Karpas-422 (cell line): Measurements from ENCODE around the gene PTPN21. TPM values are rescaled to one million over a fixed set of nuclear protein-coding genes. Genes with fewer than 3 reads are reported as not detected.

ENCODE experiments used
- DNase-seq: peaks from one replicate; pipeline ENCODE4 v3.0.0-alpha.2; 2015
- H2AFZ ChIP-seq: fragments of 200-600 bp; sonication (generic); 2 replicates; pipeline ENCODE4 v1.6.1; 2014; ENCODE audit warnings: antibody characterized with exemption, low read length, mixed read lengths
- H3K27ac ChIP-seq: fragments of 200-600 bp; sonication (generic); 2 replicates; pipeline ENCODE4 v1.5.1; 2014; ENCODE audit warnings: mild to moderate bottlenecking, low read length, moderate library complexity
- H3K27me3 ChIP-seq: fragments of 200-600 bp; sonication (generic); 2 replicates; pipeline ENCODE4 v1.6.1; 2014; ENCODE audit warnings: low read length, mixed read lengths
- H3K36me3 ChIP-seq: fragments of 200-600 bp; sonication (generic); 2 replicates; pipeline ENCODE4 v1.6.1; 2014; ENCODE audit warnings: low read length, mixed read lengths; ENCODE audit not compliant: insufficient read depth
- H3K4me1 ChIP-seq: fragments of 200-600 bp; sonication (generic); 2 replicates; pipeline ENCODE4 v1.6.1; 2014; ENCODE audit warnings: mild to moderate bottlenecking, low read length, mixed read lengths
- H3K4me2 ChIP-seq: fragments of 200-600 bp; sonication (generic); 2 replicates; pipeline ENCODE4 v1.6.1; 2014; ENCODE audit warnings: low read length, low read depth, mild to moderate bottlenecking; ENCODE audit not compliant: poor library complexity, severe bottlenecking
- H3K4me3 ChIP-seq: fragments of 200-600 bp; sonication (generic); 2 replicates; pipeline ENCODE4 v1.5.1; 2014; ENCODE audit warnings: mild to moderate bottlenecking, antibody characterized with exemption, low read length, mixed read lengths
- H3K79me2 ChIP-seq: fragments of 200-600 bp; sonication (generic); 2 replicates; pipeline ENCODE4 v1.6.1; 2014; ENCODE audit warnings: mild to moderate bottlenecking, low read length, mixed read lengths
- H3K9ac ChIP-seq: fragments of 200-600 bp; sonication (generic); 2 replicates; pipeline ENCODE4 v1.6.0; 2014; ENCODE audit warnings: low read length
- H3K9me2 ChIP-seq: fragments of 200-600 bp; sonication (generic), shearing (Covaris generic); replicated peaks from 2 replicates; pipeline ENCODE4 v1.6.0; 2014; ENCODE audit warnings: mild to moderate bottlenecking, low read length, moderate library complexity; ENCODE audit not compliant: insufficient read depth
- H3K9me3 ChIP-seq: fragments of 300-700, 200-600 bp; sonication (generic); 2 replicates; pipeline ENCODE4 v1.6.1; 2014; ENCODE audit warnings: low read length, mixed read lengths
- H4K20me1 ChIP-seq: fragments of 200-600 bp; sonication (generic); 2 replicates; pipeline ENCODE4 v1.6.1; 2014; ENCODE audit warnings: mild to moderate bottlenecking, antibody characterized with exemption, low read length, low read depth; ENCODE audit not compliant: insufficient read depth
- total RNA-seq: library from RNA; depleted of rRNA; stranded (reverse); fragments of >200 nt; shearing (Covaris generic); gene quantifications from 2 replicates; pipeline ENCODE4 v1.2.3, GENCODE V29; 2014; ENCODE audit warnings: low replicate concordance

The PTPN21 gene
- total RNA-seq, 1 experiment from 2014 or later: not detected

- no peaks in the 10 kb centered on the region for H3K9me2 ChIP-seq
- H3K4me3 ChIP-seq: no peak overlapping the region
- no peaks in the 10 kb centered on the region for H4K20me1 ChIP-seq
- no peak overlapping the region for H3K9ac ChIP-seq
- no peak overlapping the region for H3K4me2 ChIP-seq
- H2AFZ ChIP-seq: no peak overlapping the region
- no peak overlapping the region for H3K27ac ChIP-seq
- H3K79me2 ChIP-seq: no peaks in the 10 kb centered on the region
- H3K27me3 ChIP-seq: no peaks in the 10 kb centered on the region
- H3K36me3 ChIP-seq: no peaks in the 10 kb centered on the region
- no peak for DNase-seq
- H3K9me3 ChIP-seq: no peaks in the 10 kb centered on the region
- H3K4me1 ChIP-seq: no peaks in the 10 kb centered on the region
These were observed 47.6 kb downstream of the PTPN21 start for GRCh38 chr14:88507208-88507607.

GRCh38 chr14:88505621-88506020, 49.2 kb downstream of the PTPN21 start:
- Histone ChIP-seq H3K4me1 (no peaks in the 10 kb centered on the region), H2AFZ (no peak overlapping the region), H3K4me3 (no peak overlapping the region), H3K9me2 (no peaks in the 10 kb centered on the region), H4K20me1 (no peaks in the 10 kb centered on the region), H3K4me2 (no peak overlapping the region), H3K9me3 (no peaks in the 10 kb centered on the region), H3K36me3 (no peaks in the 10 kb centered on the region), H3K27ac (no peak overlapping the region), H3K79me2 (no peaks in the 10 kb centered on the region), H3K9ac (no peak overlapping the region), H3K27me3 (no peaks in the 10 kb centered on the region)
- no peak for DNase-seq

- Histone ChIP-seq H3K9ac (no peak overlapping the region), H3K27me3 (no peaks in the 10 kb centered on the region), H3K4me1 (no peaks in the 10 kb centered on the region), H3K4me2 (no peak overlapping the region), H2AFZ (no peak overlapping the region), H3K4me3 (no peak overlapping the region), H3K27ac (no peak overlapping the region), H3K36me3 (no peaks in the 10 kb centered on the region), H3K9me3 (no peaks in the 10 kb centered on the region), H3K79me2 (no peaks in the 10 kb centered on the region), H4K20me1 (no peaks in the 10 kb centered on the region), H3K9me2 (no peaks in the 10 kb centered on the region)
- DNase-seq: no peak
These were observed 50.2 kb downstream of the PTPN21 start for GRCh38 chr14:88504602-88505001.

DNA sequence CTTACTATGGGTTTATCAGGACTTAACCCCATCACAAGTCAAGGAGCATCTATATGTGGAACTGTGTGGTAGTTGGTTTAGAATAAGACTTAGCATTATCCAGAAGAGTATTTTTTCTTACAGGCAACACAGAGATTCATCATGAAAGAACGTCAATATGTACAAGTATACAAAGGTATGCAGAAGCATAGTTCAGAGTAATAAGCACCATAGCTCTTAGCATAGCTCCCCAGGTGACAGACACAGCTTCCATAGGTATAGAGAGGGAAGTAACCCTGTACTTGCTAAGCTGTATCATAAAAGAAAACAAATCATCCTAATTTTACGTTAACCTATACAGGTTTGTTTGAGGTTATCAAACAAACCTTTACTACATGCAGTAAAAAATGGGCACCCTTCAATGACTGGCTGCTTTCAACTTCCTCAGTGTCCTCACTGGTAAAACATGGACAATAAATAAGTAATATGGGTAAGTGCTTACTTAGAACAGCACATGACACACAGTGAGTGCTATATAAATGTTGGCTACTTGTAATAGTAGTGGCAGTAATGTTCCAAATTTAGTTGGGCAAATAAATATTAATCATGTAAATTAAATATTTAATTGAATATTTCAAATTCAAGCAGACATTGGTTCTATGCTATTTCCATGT, 50.9 kb downstream of the PTPN21 start:
- no peak overlapping the region for H3K4me2 ChIP-seq
- no peaks in the 10 kb centered on the region for H3K9me2 ChIP-seq
- no peak for DNase-seq
- no peak overlapping the region for H3K9ac ChIP-seq
- no peaks in the 10 kb centered on the region for H3K9me3 ChIP-seq
- H4K20me1 ChIP-seq: no peaks in the 10 kb centered on the region
- H3K27me3 ChIP-seq: no peaks in the 10 kb centered on the region
- no peaks in the 10 kb centered on the region for H3K36me3 ChIP-seq
- H3K79me2 ChIP-seq: no peaks in the 10 kb centered on the region
- no peak overlapping the region for H2AFZ ChIP-seq
- no peaks in the 10 kb centered on the region for H3K4me1 ChIP-seq
- H3K4me3 ChIP-seq: no peak overlapping the region
- no peak overlapping the region for H3K27ac ChIP-seq

- no peaks in the 10 kb centered on the region for H3K36me3 ChIP-seq
These were observed 52.1 kb downstream of the PTPN21 start for GRCh38 chr14:88502740-88503139.

DNA sequence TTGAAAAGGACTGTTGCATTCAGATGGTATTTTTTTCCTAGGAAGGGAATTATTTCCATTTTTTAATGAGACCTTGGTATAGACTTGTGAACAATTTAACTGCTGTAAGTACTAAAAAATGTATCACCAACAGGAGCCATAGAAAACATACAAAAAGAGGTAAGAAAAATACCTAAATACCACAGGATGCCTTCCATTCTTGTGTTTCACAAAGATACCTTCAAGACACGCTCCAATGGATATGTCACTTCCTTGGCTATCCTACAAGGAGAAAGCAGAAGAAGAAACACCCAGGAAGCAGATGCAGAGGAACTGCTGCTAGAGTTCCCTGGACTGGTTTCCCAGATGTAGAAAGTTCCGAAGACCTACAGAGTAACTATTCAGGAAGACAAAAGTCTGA, 54.2 kb downstream of the PTPN21 start:
- Histone ChIP-seq H4K20me1 (no peaks in the 10 kb centered on the region), H3K27ac (no peak overlapping the region)

More at GRCh38 chr14:88502740-88503139, 52.1 kb downstream of the PTPN21 start:
- Histone ChIP-seq H2AFZ (no peak overlapping the region), H4K20me1 (no peaks in the 10 kb centered on the region), H3K27ac (no peak overlapping the region), H3K4me1 (no peaks in the 10 kb centered on the region), H3K9ac (no peak overlapping the region), H3K4me3 (no peak overlapping the region), H3K9me3 (no peaks in the 10 kb centered on the region), H3K4me2 (no peak overlapping the region), H3K9me2 (no peaks in the 10 kb centered on the region), H3K27me3 (no peaks in the 10 kb centered on the region), H3K79me2 (no peaks in the 10 kb centered on the region)
- no peak for DNase-seq

GRCh38 chr14:88499225-88499624, 55.6 kb downstream of the PTPN21 start:
- Histone ChIP-seq H3K4me1 (no peaks in the 10 kb centered on the region), H3K27ac (no peak overlapping the region), H3K9ac (no peak overlapping the region), H3K79me2 (no peaks in the 10 kb centered on the region), H3K9me3 (no peaks in the 10 kb centered on the region), H3K27me3 (no peaks in the 10 kb centered on the region), H3K9me2 (no peaks in the 10 kb centered on the region), H3K4me3 (no peak overlapping the region), H2AFZ (no peak overlapping the region), H3K4me2 (no peak overlapping the region), H3K36me3 (no peaks in the 10 kb centered on the region), H4K20me1 (no peaks in the 10 kb centered on the region)
- no peak for DNase-seq

More for the DNA sequence above, 54.2 kb downstream of the PTPN21 start:
- H3K9me2 ChIP-seq: no peaks in the 10 kb centered on the region
- H3K4me2 ChIP-seq: no peak overlapping the region
- H3K4me3 ChIP-seq: no peak overlapping the region
- no peaks in the 10 kb centered on the region for H3K27me3 ChIP-seq
- H3K4me1 ChIP-seq: no peaks in the 10 kb centered on the region
- H3K79me2 ChIP-seq: no peaks in the 10 kb centered on the region
- H3K36me3 ChIP-seq: no peaks in the 10 kb centered on the region
- H3K9me3 ChIP-seq: no peaks in the 10 kb centered on the region
- no peak overlapping the region for H3K9ac ChIP-seq
- H2AFZ ChIP-seq: no peak overlapping the region
- DNase-seq: no peak

- Histone ChIP-seq H3K4me2 (no peak overlapping the region), H3K9me3 (no peaks in the 10 kb centered on the region), H3K36me3 (no peaks in the 10 kb centered on the region), H4K20me1 (no peaks in the 10 kb centered on the region), H3K4me1 (no peaks in the 10 kb centered on the region), H3K27me3 (no peaks in the 10 kb centered on the region), H3K9ac (no peak overlapping the region), H3K27ac (no peak overlapping the region), H3K4me3 (no peak overlapping the region), H2AFZ (no peak overlapping the region), H3K79me2 (no peaks in the 10 kb centered on the region), H3K9me2 (no peaks in the 10 kb centered on the region)
- no peak for DNase-seq
These were observed 58.4 kb downstream of the PTPN21 start for GRCh38 chr14:88496414-88496813.
